ENCODE results near the gene SH2D3C.
A peak's percentile ranks its signal among the peaks of the same experiment; 100 is the strongest.

Gene SH2D3C

DNA sequence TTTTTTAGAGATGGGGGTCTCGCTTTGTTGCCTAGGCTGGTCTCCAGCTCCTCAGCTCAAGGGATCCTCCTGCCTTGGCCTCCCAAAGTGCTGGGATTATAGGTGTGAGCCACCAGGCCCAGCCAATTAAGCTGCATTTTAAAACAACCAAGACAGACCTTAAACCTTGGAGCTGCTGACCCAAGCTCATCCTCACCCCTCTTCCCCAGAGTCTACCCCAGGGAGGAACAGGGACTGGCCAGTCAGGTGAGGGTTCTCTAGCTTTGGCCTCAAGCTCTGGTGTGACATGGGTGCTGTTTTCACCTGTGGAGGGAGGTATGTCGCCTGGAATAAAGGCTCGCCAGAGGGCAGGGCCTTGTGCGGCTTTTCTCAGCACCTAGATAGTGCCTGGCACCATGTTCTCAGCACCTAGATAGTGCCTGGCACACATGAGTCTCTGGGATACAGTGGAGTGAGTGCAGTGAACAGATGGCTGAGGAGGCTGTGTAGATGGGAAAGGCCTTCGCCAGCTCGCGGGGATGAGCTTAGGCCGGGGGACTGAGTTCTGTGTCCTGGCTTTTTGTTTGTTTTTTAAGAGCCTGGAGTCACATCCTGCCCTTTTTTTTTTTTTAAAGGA is 14.7 kb upstream of the SH2D3C start:
- TF ChIP-seq, protein P1, sequence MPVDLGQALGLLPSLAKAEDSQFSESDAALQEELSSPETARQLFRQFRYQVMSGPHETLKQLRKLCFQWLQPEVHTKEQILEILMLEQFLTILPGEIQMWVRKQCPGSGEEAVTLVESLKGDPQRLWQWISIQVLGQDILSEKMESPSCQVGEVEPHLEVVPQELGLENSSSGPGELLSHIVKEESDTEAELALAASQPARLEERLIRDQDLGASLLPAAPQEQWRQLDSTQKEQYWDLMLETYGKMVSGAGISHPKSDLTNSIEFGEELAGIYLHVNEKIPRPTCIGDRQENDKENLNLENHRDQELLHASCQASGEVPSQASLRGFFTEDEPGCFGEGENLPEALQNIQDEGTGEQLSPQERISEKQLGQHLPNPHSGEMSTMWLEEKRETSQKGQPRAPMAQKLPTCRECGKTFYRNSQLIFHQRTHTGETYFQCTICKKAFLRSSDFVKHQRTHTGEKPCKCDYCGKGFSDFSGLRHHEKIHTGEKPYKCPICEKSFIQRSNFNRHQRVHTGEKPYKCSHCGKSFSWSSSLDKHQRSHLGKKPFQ (tag by site-specific recombination; IDR thresholded peaks at IDR 0.05), result no peak
- TF ChIP-seq GLI4 (tag by site-specific recombination; IDR thresholded peaks at IDR 0.05), result no peak
- no peak for TF ChIP-seq ZNF544 (tag by site-specific recombination; IDR thresholded peaks at IDR 0.05)
- TF ChIP-seq, protein P2, sequence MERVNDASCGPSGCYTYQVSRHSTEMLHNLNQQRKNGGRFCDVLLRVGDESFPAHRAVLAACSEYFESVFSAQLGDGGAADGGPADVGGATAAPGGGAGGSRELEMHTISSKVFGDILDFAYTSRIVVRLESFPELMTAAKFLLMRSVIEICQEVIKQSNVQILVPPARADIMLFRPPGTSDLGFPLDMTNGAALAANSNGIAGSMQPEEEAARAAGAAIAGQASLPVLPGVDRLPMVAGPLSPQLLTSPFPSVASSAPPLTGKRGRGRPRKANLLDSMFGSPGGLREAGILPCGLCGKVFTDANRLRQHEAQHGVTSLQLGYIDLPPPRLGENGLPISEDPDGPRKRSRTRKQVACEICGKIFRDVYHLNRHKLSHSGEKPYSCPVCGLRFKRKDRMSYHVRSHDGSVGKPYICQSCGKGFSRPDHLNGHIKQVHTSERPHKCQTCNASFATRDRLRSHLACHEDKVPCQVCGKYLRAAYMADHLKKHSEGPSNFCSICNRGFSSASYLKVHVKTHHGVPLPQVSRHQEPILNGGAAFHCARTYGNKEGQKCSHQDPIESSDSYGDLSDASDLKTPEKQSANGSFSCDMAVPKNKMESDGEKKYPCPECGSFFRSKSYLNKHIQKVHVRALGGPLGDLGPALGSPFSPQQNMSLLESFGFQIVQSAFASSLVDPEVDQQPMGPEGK (tag by site-specific recombination; IDR thresholded peaks at IDR 0.05), result no peak
- no peak for TF ChIP-seq ZNF792 (tag by site-specific recombination; IDR thresholded peaks at IDR 0.05)
- no peak for TF ChIP-seq ZFP37 (tag by site-specific recombination; IDR thresholded peaks at IDR 0.05)
- TF ChIP-seq ZNF426 (tag by site-specific recombination; IDR thresholded peaks at IDR 0.05), result no peak
- TF ChIP-seq ZNF266 (tag by site-specific recombination; IDR thresholded peaks at IDR 0.05; ENCODE audit: low read depth), result no peak
- TF ChIP-seq ZNF677 (tag by site-specific recombination; IDR thresholded peaks at IDR 0.05), result no peak
- TF ChIP-seq, protein P3, sequence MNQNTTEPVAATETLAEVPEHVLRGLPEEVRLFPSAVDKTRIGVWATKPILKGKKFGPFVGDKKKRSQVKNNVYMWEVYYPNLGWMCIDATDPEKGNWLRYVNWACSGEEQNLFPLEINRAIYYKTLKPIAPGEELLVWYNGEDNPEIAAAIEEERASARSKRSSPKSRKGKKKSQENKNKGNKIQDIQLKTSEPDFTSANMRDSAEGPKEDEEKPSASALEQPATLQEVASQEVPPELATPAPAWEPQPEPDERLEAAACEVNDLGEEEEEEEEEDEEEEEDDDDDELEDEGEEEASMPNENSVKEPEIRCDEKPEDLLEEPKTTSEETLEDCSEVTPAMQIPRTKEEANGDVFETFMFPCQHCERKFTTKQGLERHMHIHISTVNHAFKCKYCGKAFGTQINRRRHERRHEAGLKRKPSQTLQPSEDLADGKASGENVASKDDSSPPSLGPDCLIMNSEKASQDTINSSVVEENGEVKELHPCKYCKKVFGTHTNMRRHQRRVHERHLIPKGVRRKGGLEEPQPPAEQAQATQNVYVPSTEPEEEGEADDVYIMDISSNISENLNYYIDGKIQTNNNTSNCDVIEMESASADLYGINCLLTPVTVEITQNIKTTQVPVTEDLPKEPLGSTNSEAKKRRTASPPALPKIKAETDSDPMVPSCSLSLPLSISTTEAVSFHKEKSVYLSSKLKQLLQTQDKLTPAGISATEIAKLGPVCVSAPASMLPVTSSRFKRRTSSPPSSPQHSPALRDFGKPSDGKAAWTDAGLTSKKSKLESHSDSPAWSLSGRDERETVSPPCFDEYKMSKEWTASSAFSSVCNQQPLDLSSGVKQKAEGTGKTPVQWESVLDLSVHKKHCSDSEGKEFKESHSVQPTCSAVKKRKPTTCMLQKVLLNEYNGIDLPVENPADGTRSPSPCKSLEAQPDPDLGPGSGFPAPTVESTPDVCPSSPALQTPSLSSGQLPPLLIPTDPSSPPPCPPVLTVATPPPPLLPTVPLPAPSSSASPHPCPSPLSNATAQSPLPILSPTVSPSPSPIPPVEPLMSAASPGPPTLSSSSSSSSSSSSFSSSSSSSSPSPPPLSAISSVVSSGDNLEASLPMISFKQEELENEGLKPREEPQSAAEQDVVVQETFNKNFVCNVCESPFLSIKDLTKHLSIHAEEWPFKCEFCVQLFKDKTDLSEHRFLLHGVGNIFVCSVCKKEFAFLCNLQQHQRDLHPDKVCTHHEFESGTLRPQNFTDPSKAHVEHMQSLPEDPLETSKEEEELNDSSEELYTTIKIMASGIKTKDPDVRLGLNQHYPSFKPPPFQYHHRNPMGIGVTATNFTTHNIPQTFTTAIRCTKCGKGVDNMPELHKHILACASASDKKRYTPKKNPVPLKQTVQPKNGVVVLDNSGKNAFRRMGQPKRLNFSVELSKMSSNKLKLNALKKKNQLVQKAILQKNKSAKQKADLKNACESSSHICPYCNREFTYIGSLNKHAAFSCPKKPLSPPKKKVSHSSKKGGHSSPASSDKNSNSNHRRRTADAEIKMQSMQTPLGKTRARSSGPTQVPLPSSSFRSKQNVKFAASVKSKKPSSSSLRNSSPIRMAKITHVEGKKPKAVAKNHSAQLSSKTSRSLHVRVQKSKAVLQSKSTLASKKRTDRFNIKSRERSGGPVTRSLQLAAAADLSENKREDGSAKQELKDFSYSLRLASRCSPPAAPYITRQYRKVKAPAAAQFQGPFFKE (tag by site-specific recombination; IDR thresholded peaks at IDR 0.05; ENCODE audit: borderline replicate concordance), result no peak
- no peak for TF ChIP-seq ZNF2 (tag by site-specific recombination; IDR thresholded peaks at IDR 0.05)
- TF ChIP-seq, protein P4, sequence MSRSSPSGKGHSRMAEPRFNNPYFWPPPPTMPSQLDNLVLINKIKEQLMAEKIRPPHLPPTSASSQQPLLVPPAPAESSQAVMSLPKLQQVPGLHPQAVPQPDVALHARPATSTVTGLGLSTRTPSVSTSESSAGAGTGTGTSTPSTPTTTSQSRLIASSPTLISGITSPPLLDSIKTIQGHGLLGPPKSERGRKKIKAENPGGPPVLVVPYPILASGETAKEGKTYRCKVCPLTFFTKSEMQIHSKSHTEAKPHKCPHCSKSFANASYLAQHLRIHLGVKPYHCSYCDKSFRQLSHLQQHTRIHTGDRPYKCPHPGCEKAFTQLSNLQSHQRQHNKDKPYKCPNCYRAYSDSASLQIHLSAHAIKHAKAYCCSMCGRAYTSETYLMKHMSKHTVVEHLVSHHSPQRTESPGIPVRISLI (tag by site-specific recombination; IDR thresholded peaks at IDR 0.05), result no peak
- no peak for TF ChIP-seq ZNF660 (tag by site-specific recombination; IDR thresholded peaks at IDR 0.05)
- TF ChIP-seq ZNF529 (tag by site-specific recombination; IDR thresholded peaks at IDR 0.05; ENCODE audit: insufficient replicate concordance), result no peak
- TF ChIP-seq SCRT1 (tag by site-specific recombination; IDR thresholded peaks at IDR 0.05; ENCODE audit: borderline replicate concordance), result no peak
- Histone ChIP-seq H3K27ac (ENCODE audit: extremely low read depth, low read depth, low read length) (peak overlapping the region; percentile 24; the same call in 1 of the 2 replicates), H3K36me3 (ENCODE audit: control insufficient read depth in 2 of 2, insufficient read depth in 1 of 2, low read length in 2 of 2) (peaks cover 16 to 52% of the 10 kb centered on the region in 2 experiments), H3K4me3 (ENCODE audit: low read depth, low read length) (no peak overlapping the region), H3K9me3 (ENCODE audit: control insufficient read depth, insufficient read depth, low read depth, low read length) (no peaks in the 10 kb centered on the region), H3K4me1 (ENCODE audit: control insufficient read depth, insufficient read depth, low read length) (no peaks in the 10 kb centered on the region)
- CTCF ChIA-PET, result interaction anchor here (0.6 to 1.7 kb wide), 6 partner anchors 12 to 860 kb away, joined by 3 to 8 read pairs (median 4); partner anchors contain the start of gene TOR2A
- POLR2A ChIA-PET, result interaction anchor here (0.7 to 3.0 kb wide), 7 partner anchors 9 to 195 kb away, joined by 3 to 28 read pairs (median 4); partner anchors contain the start of genes FPGS and TOR2A

Measured in HEK293 (cell line).